Activated CD8-positive, alpha-beta T cell treated with anti-CD3 and anti-CD28 coated beads for 36 hours (primary cell): ENCODE measurements around the gene MICAL2. TPM values are rescaled to one million over a fixed set of nuclear protein-coding genes. Genes with fewer than 3 reads are reported as not detected.

Experiments
- ATAC-seq: fragments of 200-7000 bp; cut with Tn5 transposase; one replicate; pipeline ENCODE4 v1.10.0; 2021; ENCODE audit warnings: mild to moderate bottlenecking, moderate library complexity
- CTCF ChIA-PET: fragments of 350-600 bp; sonication (Branson Sonifier 250); formaldehyde crosslinking; loops from one replicate; lab custom pipeline; 2021; ENCODE audit warnings: antibody characterized with exemption; lab: Charles Lee
- POLR2A ChIA-PET: fragments of 350-600 bp; sonication (Branson Sonifier 250); formaldehyde crosslinking; loops from one replicate; lab custom pipeline; 2021; ENCODE audit warnings: antibody characterized with exemption; lab: Charles Lee
- DNase-seq: peaks from one replicate; pipeline ENCODE4 v3.0.0-alpha.2; 2020
- H3K27ac Mint-ChIP-seq: one replicate; pipeline ENCODE4 v1.8.0; 2021; ENCODE audit warnings: mild to moderate bottlenecking, mixed read lengths
- H3K27me3 Mint-ChIP-seq: one replicate; pipeline ENCODE4 v1.8.0; 2021; ENCODE audit warnings: mixed read lengths
- H3K36me3 Mint-ChIP-seq: one replicate; pipeline ENCODE4 v1.8.0; 2021; ENCODE audit warnings: low read depth, mixed read lengths
- H3K4me1 Mint-ChIP-seq: one replicate; pipeline ENCODE4 v1.8.0; 2021; ENCODE audit warnings: low read depth, mixed read lengths
- H3K4me3 Mint-ChIP-seq: one replicate; pipeline ENCODE4 v1.8.0; 2021; ENCODE audit warnings: mild to moderate bottlenecking, moderate library complexity, mixed read lengths
- H3K9me3 Mint-ChIP-seq: one replicate; pipeline ENCODE4 v1.8.0; 2021; ENCODE audit warnings: mixed read lengths
- CTCF ChIP-seq: fragments of 200-600 bp; IDR thresholded peaks from one replicate; pipeline ENCODE4 v1.8.0; 2022; ENCODE audit warnings: antibody characterized with exemption, mild to moderate bottlenecking
- intact Hi-C: fragments of 100-400 bp; cut with micrococcal nuclease; formaldehyde crosslinking; loops from one replicate; pipeline ENCODE4 v1.10.0; 2022
- total RNA-seq, 2 experiments: library from RNA; stranded (reverse); gene quantifications; one replicate each; pipeline ENCODE4 v1.2.3, GENCODE V29; 2021

Gene MICAL2
- total RNA-seq, 2 experiments from 2014 or later = 99.8 to 105 TPM

GRCh38 chr11:12073886-12074285 is 36.5 kb upstream of the MICAL2 start:
- H3K27ac Mint-ChIP-seq = no peak overlapping the region
- no peak overlapping the region for H3K4me3 Mint-ChIP-seq
- H3K9me3 Mint-ChIP-seq = no peaks in the 10 kb centered on the region
- intact Hi-C loops = no loop called here
- H3K27me3 Mint-ChIP-seq = no peaks in the 10 kb centered on the region
- no peak for TF ChIP-seq CTCF
- ATAC-seq (no peak), DNase-seq (no peak)
- H3K4me1 Mint-ChIP-seq = no peaks in the 10 kb centered on the region
- ChIA-PET CTCF (interaction anchor here (0.6 to 1.1 kb wide), 2 partner anchors 26 to 95 kb away, joined by 3 read pairs; no protein-coding TSS in a partner anchor), POLR2A (no interaction called here)
- H3K36me3 Mint-ChIP-seq = no peaks in the 10 kb centered on the region

GRCh38 chr11:12074529-12075195 is 35.7 kb upstream of the MICAL2 start:
- H3K4me3 Mint-ChIP-seq = no peak overlapping the region
- DNase-seq = no peak
- no peak for ATAC-seq
- TF ChIP-seq CTCF = no peak
- H3K36me3 Mint-ChIP-seq = no peaks in the 10 kb centered on the region
- no peak overlapping the region for H3K27ac Mint-ChIP-seq
- ChIA-PET CTCF (interaction anchor here (1.1 kb wide), 1 partner anchor 27 kb away, joined by 3 read pairs; no protein-coding TSS in a partner anchor), POLR2A (interaction anchor here (0.6 kb wide), 1 partner anchor 65 kb away, joined by 3 read pairs; no protein-coding TSS in a partner anchor)
- no peaks in the 10 kb centered on the region for H3K9me3 Mint-ChIP-seq
- no peaks in the 10 kb centered on the region for H3K27me3 Mint-ChIP-seq
- H3K4me1 Mint-ChIP-seq = no peaks in the 10 kb centered on the region
- intact Hi-C loops = no loop called here

GRCh38 chr11:12075291-12075690 is 35.1 kb upstream of the MICAL2 start:
- intact Hi-C loops = no loop called here
- no peak for DNase-seq
- no peaks in the 10 kb centered on the region for H3K27me3 Mint-ChIP-seq
- no peaks in the 10 kb centered on the region for H3K4me1 Mint-ChIP-seq
- no peaks in the 10 kb centered on the region for H3K9me3 Mint-ChIP-seq
- no peak for TF ChIP-seq CTCF
- ChIA-PET POLR2A (no interaction called here), CTCF (no interaction called here)
- no peak overlapping the region for H3K4me3 Mint-ChIP-seq
- H3K36me3 Mint-ChIP-seq = no peaks in the 10 kb centered on the region
- H3K27ac Mint-ChIP-seq = no peak overlapping the region
- ATAC-seq = no peak

- Mint-ChIP-seq H3K36me3 (no peaks in the 10 kb centered on the region), H3K4me3 (no peak overlapping the region), H3K27ac (no peak overlapping the region), H3K4me1 (no peaks in the 10 kb centered on the region), H3K27me3 (no peaks in the 10 kb centered on the region), H3K9me3 (no peaks in the 10 kb centered on the region)
- ChIA-PET CTCF (interaction anchor here (1.0 kb wide), 1 partner anchor 75 kb away, joined by 3 read pairs; no protein-coding TSS in a partner anchor), POLR2A (no interaction called here)
- ATAC-seq = no peak
- no peak for DNase-seq
- no peak for TF ChIP-seq CTCF
- intact Hi-C loops = no loop called here
These were observed 34.3 kb upstream of the MICAL2 start for GRCh38 chr11:12075822-12076821.
